ENCODE measurements around the gene SLC35E3.

GRCh38 chr12:68745904-68746571, at the start of gene SLC35E3:
- TF ChIP-seq SUZ12 (IDR thresholded peaks at IDR 0.05) (no peak), LEF1 (IDR thresholded peaks at IDR 0.05; ENCODE audit: borderline replicate concordance) (no peak), ELF4 (IDR thresholded peaks at IDR 0.05) (no peak)

Measured in HEK293T (cell line).